ENCODE data around the gene PTCH1.

Gene PTCH1

DNA sequence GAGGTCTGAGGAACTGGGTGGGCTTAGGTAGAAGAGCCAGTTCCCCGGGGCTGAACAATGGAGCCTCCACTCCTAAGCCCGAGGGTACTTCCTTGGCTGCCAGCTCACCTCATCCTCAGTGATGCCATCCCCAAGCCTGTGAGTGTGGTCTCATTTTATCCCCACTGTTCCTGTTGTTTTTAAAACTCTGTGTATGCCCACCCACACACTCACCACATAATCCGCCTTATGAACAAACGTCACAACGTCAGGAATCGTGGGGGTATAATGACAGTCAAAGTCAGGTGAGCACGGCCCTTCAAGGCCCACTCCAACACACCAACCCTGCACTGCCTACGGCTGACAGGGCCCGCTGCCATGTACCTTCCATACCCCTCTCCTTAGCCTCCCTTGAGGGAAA, 61.1 kb downstream of the PTCH1 start:
- no peak for DNase-seq (ENCODE audit: low read depth in 1 of 2, low spot score in 1 of 2)
- no peak overlapping the region for H3K4me3 ChIP-seq (replicated peaks; ENCODE audit: insufficient read depth, low read length)
- no peak overlapping the region for H3K27ac ChIP-seq (replicated peaks)
- peaks cover 6% of the 10 kb centered on the region for H3K27me3 ChIP-seq (ENCODE audit: insufficient read depth, poor library complexity, severe bottlenecking)
- TF ChIP-seq, protein P1, sequence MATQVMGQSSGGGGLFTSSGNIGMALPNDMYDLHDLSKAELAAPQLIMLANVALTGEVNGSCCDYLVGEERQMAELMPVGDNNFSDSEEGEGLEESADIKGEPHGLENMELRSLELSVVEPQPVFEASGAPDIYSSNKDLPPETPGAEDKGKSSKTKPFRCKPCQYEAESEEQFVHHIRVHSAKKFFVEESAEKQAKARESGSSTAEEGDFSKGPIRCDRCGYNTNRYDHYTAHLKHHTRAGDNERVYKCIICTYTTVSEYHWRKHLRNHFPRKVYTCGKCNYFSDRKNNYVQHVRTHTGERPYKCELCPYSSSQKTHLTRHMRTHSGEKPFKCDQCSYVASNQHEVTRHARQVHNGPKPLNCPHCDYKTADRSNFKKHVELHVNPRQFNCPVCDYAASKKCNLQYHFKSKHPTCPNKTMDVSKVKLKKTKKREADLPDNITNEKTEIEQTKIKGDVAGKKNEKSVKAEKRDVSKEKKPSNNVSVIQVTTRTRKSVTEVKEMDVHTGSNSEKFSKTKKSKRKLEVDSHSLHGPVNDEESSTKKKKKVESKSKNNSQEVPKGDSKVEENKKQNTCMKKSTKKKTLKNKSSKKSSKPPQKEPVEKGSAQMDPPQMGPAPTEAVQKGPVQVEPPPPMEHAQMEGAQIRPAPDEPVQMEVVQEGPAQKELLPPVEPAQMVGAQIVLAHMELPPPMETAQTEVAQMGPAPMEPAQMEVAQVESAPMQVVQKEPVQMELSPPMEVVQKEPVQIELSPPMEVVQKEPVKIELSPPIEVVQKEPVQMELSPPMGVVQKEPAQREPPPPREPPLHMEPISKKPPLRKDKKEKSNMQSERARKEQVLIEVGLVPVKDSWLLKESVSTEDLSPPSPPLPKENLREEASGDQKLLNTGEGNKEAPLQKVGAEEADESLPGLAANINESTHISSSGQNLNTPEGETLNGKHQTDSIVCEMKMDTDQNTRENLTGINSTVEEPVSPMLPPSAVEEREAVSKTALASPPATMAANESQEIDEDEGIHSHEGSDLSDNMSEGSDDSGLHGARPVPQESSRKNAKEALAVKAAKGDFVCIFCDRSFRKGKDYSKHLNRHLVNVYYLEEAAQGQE (IDR thresholded peaks at IDR 0.05; ENCODE audit: insufficient replicate concordance, low read depth) = no peak
- TF ChIP-seq POLR2AphosphoS5 (IDR thresholded peaks at IDR 0.05; ENCODE audit: low read depth) (no peak), SPI1 (IDR thresholded peaks at IDR 0.05; ENCODE audit: borderline replicate concordance, low read depth) (no peak), GABPA (IDR thresholded peaks at IDR 0.05; ENCODE audit: low read depth) (no peak)
- TF ChIP-seq, protein P2, sequence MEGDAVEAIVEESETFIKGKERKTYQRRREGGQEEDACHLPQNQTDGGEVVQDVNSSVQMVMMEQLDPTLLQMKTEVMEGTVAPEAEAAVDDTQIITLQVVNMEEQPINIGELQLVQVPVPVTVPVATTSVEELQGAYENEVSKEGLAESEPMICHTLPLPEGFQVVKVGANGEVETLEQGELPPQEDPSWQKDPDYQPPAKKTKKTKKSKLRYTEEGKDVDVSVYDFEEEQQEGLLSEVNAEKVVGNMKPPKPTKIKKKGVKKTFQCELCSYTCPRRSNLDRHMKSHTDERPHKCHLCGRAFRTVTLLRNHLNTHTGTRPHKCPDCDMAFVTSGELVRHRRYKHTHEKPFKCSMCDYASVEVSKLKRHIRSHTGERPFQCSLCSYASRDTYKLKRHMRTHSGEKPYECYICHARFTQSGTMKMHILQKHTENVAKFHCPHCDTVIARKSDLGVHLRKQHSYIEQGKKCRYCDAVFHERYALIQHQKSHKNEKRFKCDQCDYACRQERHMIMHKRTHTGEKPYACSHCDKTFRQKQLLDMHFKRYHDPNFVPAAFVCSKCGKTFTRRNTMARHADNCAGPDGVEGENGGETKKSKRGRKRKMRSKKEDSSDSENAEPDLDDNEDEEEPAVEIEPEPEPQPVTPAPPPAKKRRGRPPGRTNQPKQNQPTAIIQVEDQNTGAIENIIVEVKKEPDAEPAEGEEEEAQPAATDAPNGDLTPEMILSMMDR (IDR thresholded peaks at IDR 0.05; ENCODE audit: insufficient read depth, low read length) = no peak

DNA sequence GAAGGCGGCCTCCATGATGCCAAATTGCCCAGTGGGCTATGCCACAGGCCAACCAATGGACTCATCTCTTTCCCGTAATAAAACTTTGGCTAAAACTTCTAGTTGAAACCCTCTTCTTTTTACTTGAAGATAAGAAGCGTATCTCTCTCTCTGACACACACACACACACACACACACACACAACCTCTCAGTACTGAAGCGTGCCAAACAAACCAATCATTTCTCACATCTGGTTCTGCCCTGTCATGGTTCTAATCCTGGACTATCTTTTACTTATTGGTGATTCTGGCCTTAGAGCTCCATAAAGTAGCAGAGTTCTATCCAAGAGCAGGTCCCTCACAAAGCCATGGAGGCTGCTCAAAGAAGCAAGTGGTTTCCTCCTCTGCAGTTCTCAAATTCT, 64.6 kb downstream of the PTCH1 start:
- H3K4me3 ChIP-seq (replicated peaks; ENCODE audit: insufficient read depth, low read length) = no peak overlapping the region
- DNase-seq (ENCODE audit: low read depth in 1 of 2, low spot score in 1 of 2) = no peak
- TF ChIP-seq, protein P1 (IDR thresholded peaks at IDR 0.05; ENCODE audit: insufficient replicate concordance, low read depth) = no peak
- no peak for TF ChIP-seq GABPA (IDR thresholded peaks at IDR 0.05; ENCODE audit: low read depth)
- TF ChIP-seq, protein P2 (IDR thresholded peaks at IDR 0.05; ENCODE audit: insufficient read depth, low read length) = no peak
- no peak for TF ChIP-seq SPI1 (IDR thresholded peaks at IDR 0.05; ENCODE audit: borderline replicate concordance, low read depth)
- TF ChIP-seq POLR2AphosphoS5 (IDR thresholded peaks at IDR 0.05; ENCODE audit: low read depth) = no peak
- H3K27me3 ChIP-seq (ENCODE audit: insufficient read depth, poor library complexity, severe bottlenecking) = no peaks in the 10 kb centered on the region
- no peak overlapping the region for H3K27ac ChIP-seq (replicated peaks)

DNA sequence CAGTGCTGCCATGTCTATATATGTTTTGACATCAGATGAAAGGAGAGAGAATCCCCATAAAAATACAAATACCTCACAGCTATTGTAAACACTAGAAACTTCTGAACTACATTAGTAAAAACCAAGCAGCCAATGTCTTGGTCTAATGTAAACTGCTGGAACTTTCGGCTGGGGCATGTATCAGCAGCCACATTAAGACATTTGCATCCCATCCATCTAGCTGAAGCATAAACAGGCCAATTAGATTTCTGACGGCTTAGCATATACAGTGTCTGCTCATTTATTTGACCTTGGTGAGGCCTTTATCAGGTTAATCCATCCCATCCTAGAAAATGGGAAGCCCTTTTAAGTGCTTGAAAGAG, 65.7 kb downstream of the PTCH1 start:
- Histone ChIP-seq H3K4me3 (replicated peaks; ENCODE audit: insufficient read depth, low read length) (no peak overlapping the region), H3K27me3 (ENCODE audit: insufficient read depth, poor library complexity, severe bottlenecking) (no peaks in the 10 kb centered on the region), H3K27ac (replicated peaks) (no peak overlapping the region)
- no peak for DNase-seq (ENCODE audit: low read depth in 1 of 2, low spot score in 1 of 2)
- TF ChIP-seq SPI1 (IDR thresholded peaks at IDR 0.05; ENCODE audit: borderline replicate concordance, low read depth) = no peak
- TF ChIP-seq, protein P2 (IDR thresholded peaks at IDR 0.05; ENCODE audit: insufficient read depth, low read length) = no peak
